KMS-11 (cell line): ENCODE data around the gene KCTD12.

Experiments used
- H2AFZ ChIP-seq: fragments of 200-600 bp; sonication (generic); 2 replicates; pipeline ENCODE4 v1.6.1; 2016; ENCODE audit warnings: antibody characterized with exemption, mixed run types, low read depth
- H3K27ac ChIP-seq: fragments of 200-600 bp; sonication (generic); 2 replicates; pipeline ENCODE4 v1.6.1; 2016; ENCODE audit warnings: mild to moderate bottlenecking, mixed run types
- H3K27me3 ChIP-seq: fragments of 200-600 bp; sonication (generic); 2 replicates; pipeline ENCODE4 v1.6.1; 2017; ENCODE audit warnings: mild to moderate bottlenecking, low read depth, mixed run types, moderate library complexity; ENCODE audit not compliant: insufficient read depth
- H3K36me3 ChIP-seq: fragments of 200-600 bp; sonication (generic); 2 replicates; pipeline ENCODE4 v1.6.1; 2017; ENCODE audit warnings: mild to moderate bottlenecking, mixed run types; ENCODE audit not compliant: insufficient read depth
- H3K4me1 ChIP-seq: fragments of 200-600 bp; sonication (generic); 2 replicates; pipeline ENCODE4 v1.6.1; 2016; ENCODE audit warnings: mild to moderate bottlenecking, low read depth, mixed run types; ENCODE audit not compliant: poor library complexity, severe bottlenecking
- H3K4me2 ChIP-seq: fragments of 200-600 bp; sonication (generic); 2 replicates; pipeline ENCODE4 v1.7.0; 2016; ENCODE audit warnings: mild to moderate bottlenecking, mixed run types
- H3K4me3 ChIP-seq: fragments of 200-600 bp; sonication (generic); IDR thresholded peaks from 2 replicates; pipeline ENCODE4 v1.6.1; 2017; ENCODE audit warnings: low read depth, low read length, mixed read lengths; ENCODE audit not compliant: insufficient read depth
- H3K79me2 ChIP-seq: fragments of 200-600 bp; sonication (generic); 2 replicates; pipeline ENCODE4 v1.6.1; 2016; ENCODE audit warnings: low read depth, mixed run types; ENCODE audit not compliant: insufficient read depth
- H3K9ac ChIP-seq: fragments of 200-600 bp; sonication (generic); 2 replicates; pipeline ENCODE4 v1.6.1; 2016; ENCODE audit warnings: mild to moderate bottlenecking, mixed run types
- H4K20me1 ChIP-seq: fragments of 200-600 bp; sonication (generic); 2 replicates; pipeline ENCODE4 v1.6.1; 2016; ENCODE audit warnings: mild to moderate bottlenecking, mixed run types; ENCODE audit not compliant: insufficient read depth
- CTCF ChIP-seq: fragments of 200-600 bp; sonication (generic); conservative IDR thresholded peaks from 2 replicates; pipeline ENCODE4 v1.6.1; 2017; ENCODE audit warnings: low read depth, mild to moderate bottlenecking, antibody characterized with exemption, low read length, moderate library complexity, mixed read lengths

KCTD12 gene

GRCh38 chr13:76886292-76887075 is at the start of gene KCTD12:
Gene KCTD12, minus strand, starts transcription at chr13:76886405. Its CDS starts 257 bp downstream, at chr13:76886148.
- Histone ChIP-seq H3K27me3 (no peaks in the 10 kb centered on the region), H3K9ac (peak within 1 kb of the TSS; percentile 65), H3K4me1 (peaks cover 17% of the 10 kb centered on the region), H2AFZ (peak within 1 kb of the TSS; percentile 61), H3K4me3 (no peak within 1 kb of the TSS), H3K79me2 (peaks cover 8% of the 10 kb centered on the region; the same call in 1 of the 2 replicates), H3K36me3 (no peaks in the 10 kb centered on the region), H3K4me2 (peak within 1 kb of the TSS; percentile 87; the same call in 1 of the 2 replicates), H3K27ac (peak within 1 kb of the TSS; percentile 46; the same call in 1 of the 2 replicates), H4K20me1 (no peaks in the 10 kb centered on the region)
- no peak for TF ChIP-seq CTCF

DNA sequence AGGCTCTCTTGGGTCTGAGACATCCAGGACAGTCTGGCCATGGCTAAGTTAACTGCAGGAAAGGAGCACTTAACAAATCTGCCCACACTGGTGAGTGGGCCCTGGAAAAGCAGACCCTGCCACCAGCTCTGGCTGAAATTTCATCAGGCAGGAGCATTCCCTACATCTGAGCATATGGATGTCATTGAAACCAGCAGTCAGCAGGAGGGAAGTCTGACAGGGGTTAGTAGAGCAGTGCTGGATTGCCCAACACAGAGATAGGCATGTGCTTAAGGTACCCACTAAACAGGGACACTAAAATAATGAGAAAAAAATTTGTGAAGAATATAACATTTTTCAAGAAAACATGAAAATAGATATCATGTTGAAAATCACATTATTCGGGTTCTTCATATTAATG is 48.5 kb upstream of the KCTD12 start:
- H3K4me2 ChIP-seq = no peak overlapping the region
- no peak overlapping the region for H2AFZ ChIP-seq
- no peak overlapping the region for H3K9ac ChIP-seq
- H3K79me2 ChIP-seq = no peaks in the 10 kb centered on the region
- no peak overlapping the region for H3K27ac ChIP-seq
- no peaks in the 10 kb centered on the region for H4K20me1 ChIP-seq
- H3K4me1 ChIP-seq = no peaks in the 10 kb centered on the region
- TF ChIP-seq CTCF = no peak
- H3K27me3 ChIP-seq = no peaks in the 10 kb centered on the region
- H3K4me3 ChIP-seq = no peak overlapping the region
- H3K36me3 ChIP-seq = no peaks in the 10 kb centered on the region

DNA sequence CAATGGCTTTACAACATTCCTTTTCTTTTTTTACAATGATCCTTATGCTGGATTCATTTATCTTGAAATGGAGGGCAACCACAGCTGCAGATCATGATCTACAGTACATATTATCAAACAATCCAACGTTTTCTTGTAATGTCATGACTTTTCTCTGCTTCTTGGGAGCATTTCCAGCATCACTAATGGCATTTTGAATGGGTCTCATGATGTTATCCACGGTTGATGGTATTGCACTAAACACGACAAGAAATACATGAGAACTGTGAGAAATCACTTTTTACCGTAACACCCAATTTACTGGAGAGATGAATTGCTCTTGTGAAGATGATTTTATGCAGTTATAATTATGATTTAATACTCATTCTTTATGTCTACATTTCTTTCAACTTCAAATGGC is 45.9 kb upstream of the KCTD12 start:
- H2AFZ ChIP-seq = no peak overlapping the region
- no peak overlapping the region for H3K27ac ChIP-seq
- no peak overlapping the region for H3K4me2 ChIP-seq
- no peaks in the 10 kb centered on the region for H4K20me1 ChIP-seq
- no peaks in the 10 kb centered on the region for H3K4me1 ChIP-seq
- H3K4me3 ChIP-seq = no peak overlapping the region
- no peak for TF ChIP-seq CTCF
- H3K9ac ChIP-seq = no peak overlapping the region
- no peaks in the 10 kb centered on the region for H3K36me3 ChIP-seq
- no peaks in the 10 kb centered on the region for H3K27me3 ChIP-seq
- H3K79me2 ChIP-seq = no peaks in the 10 kb centered on the region

DNA sequence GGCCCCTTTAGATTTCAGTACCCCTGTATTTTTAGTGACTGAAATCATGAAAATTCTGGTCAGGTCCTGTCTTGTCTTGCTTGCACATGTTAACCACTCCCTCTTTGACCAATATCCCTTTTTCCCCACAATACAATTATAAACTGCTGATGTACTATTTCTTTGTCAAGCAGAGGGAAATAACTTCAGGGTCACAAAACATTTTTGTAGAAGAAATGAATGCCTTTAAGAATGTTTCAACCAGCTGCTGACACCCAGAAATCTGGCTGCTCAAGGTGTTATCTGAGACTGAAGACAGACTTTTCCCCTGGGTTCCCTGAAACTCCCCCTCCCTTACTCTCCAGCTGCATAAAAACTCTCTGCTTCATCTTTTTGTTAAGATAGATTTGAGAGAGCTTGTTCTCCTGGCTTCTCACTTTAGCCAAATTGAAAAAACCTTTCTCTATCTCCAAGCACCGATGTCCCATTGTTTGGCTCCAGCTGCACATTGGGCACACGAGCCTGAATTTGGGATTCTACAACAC is 43.7 kb upstream of the KCTD12 start:
- Histone ChIP-seq H3K79me2 (no peaks in the 10 kb centered on the region), H3K9ac (no peak overlapping the region), H2AFZ (no peak overlapping the region), H3K27me3 (no peaks in the 10 kb centered on the region), H3K36me3 (no peaks in the 10 kb centered on the region), H3K4me1 (no peaks in the 10 kb centered on the region), H4K20me1 (no peaks in the 10 kb centered on the region), H3K4me3 (no peak overlapping the region), H3K27ac (no peak overlapping the region), H3K4me2 (no peak overlapping the region)
- no peak for TF ChIP-seq CTCF
